Testis (tissue), 5 donors: Measurements from ENCODE around the gene OVOL1. TPM values are rescaled to one million over a fixed set of nuclear protein-coding genes. Genes with fewer than 3 reads are reported as not detected.

ENCODE experiments used
- DNase-seq: peaks from one replicate; pipeline ENCODE4 v3.0.0-alpha.2; 2019
- H3K27ac ChIP-seq, 2 donors: fragments of 200-600 bp; sonication (generic); one replicate each; pipeline ENCODE4 v1.5.1; 2019
- H3K27me3 ChIP-seq: fragments of 200-600 bp; sonication (generic); one replicate; pipeline ENCODE4 v1.5.1; 2019
- H3K36me3 ChIP-seq: fragments of 200-600 bp; sonication (generic); one replicate; pipeline ENCODE4 v1.5.1; 2017; ENCODE audit warnings: low read depth; ENCODE audit errors: missing control alignments
- H3K4me1 ChIP-seq: fragments of 200-600 bp; sonication (generic); one replicate; pipeline ENCODE4 v1.5.1; 2019
- H3K4me3 ChIP-seq, 2 donors: fragments of 200-600 bp; sonication (generic); one replicate each; pipeline ENCODE4 v1.5.1; 2017 to 2019
- H3K9me3 ChIP-seq: fragments of 200-600 bp; sonication (generic); one replicate; pipeline ENCODE4 v1.5.1; 2017
- POLR2A ChIP-seq: fragments of 450-650 bp; IDR thresholded peaks from one replicate; pipeline ENCODE4 v1.6.1; 2017; ENCODE audit warnings: antibody characterized with exemption, mild to moderate bottlenecking, moderate library complexity
- WGBS, 2 donors: methylation state at CpG; one replicate each; pipeline ENCODE4 v1.1.5; 2018; 5-methylcytosine and 5-hydroxymethylcytosine counted together
- intact Hi-C: fragments of 100-400 bp; cut with DNase I; formaldehyde crosslinking; loops from one replicate; pipeline ENCODE4 v1.15.1; 2023; ENCODE audit warnings: low total_unique reads
- long read RNA-seq, 2 donors: transcript quantifications; one replicate each; lab custom pipeline, GENCODE V29; 2026
- polyA plus RNA-seq: library from polyadenylated mRNA; stranded (reverse); fragments of 350-450 nt; fragmentation: Illumina TruSeq; extraction: RNeasy Lipid Tissue Mini Kit (QIAGEN cat#74804); gene quantifications from one replicate; pipeline ENCODE4 v1.2.3, GENCODE V29; 2014; ENCODE audit warnings: low read depth, low replicate concordance; ENCODE audit not compliant: insufficient read depth
- total RNA-seq, 2 donors: library from RNA; depleted of rRNA; stranded (reverse); fragments of >200 nt; gene quantifications; one replicate each; pipeline ENCODE4 v1.2.3, GENCODE V29; 2016
- TF ChIP-seq, protein P1 (sequence below), 3 experiments: fragments of 450-650 bp in 2 of 3; fragments of 200-600 bp in 1 of 3; sonication (generic) in 1 of 3; IDR thresholded peaks; one replicate each; pipeline ENCODE4 v1.5.1; 2016 to 2019; ENCODE audit warnings: antibody characterized with exemption in 3 of 3, mild to moderate bottlenecking in 2 of 3, moderate library complexity in 1 of 3

OVOL1 gene
- total RNA-seq: 10 to 100 TPM; 27.6 to 33.9 TPM
- polyA plus RNA-seq: 72.4 TPM
- long read RNA-seq, donor 1: 0 reads
- long read RNA-seq, donor 2: 0 reads

DNA sequence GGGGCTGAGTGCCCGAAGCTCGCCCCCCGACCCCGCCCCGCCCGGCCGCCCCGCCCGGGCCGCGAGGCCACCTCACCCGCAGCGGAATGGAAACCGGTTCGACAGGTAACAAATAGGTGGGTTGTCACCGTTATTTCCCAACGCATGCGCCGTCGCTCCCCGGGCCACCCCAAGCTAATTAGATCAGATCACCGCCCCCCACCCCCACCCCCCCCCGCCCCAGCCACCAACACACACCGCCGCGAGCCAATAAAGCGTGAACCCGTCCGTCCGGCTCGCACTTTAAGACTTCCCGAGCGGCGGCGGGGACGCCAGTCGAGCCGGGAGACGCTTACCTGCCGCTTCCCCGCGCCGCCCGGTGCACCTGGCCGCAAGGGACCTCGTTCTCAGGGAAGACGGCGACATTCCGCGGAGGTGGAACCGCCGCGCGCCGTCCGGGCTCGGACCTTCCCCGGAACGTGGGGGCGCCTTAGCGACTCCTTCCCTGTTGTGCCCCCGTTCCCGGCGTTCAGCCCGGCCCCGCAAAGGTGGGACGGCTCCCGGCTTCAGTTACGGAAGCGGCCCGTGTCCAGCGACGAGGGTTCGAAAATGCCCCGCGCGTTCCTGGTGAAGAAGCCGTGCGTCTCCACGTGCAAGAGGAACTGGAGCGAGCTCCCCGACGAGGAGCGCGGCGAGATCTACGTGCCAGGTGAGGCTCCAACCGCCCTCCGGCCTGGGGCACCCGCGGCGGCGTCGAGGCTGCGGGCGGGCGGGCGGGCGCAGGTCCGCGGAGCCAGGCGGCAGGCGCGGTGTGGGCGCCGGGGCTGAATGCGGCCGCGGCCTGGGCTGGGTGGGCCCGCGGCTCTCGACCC lies at the start of gene OVOL1:
OVOL1 (plus strand) TSS at position 278 of the 851 bp plus-strand sequence; CDS start at position 589, 311 bp downstream.
- WGBS, 2 donors: 2% methylated on average over 79 of the region's 112 CpGs; no CpG with 5 or more reads in 1 of the 2 donors
- Histone ChIP-seq H3K27me3 (no peaks in the 10 kb centered on the region), H3K9me3 (no peaks in the 10 kb centered on the region), H3K4me1 (no peaks in the 10 kb centered on the region), H3K4me3 (peak within 1 kb of the TSS; percentile 41 to 52), H3K36me3 (no peaks in the 10 kb centered on the region), H3K27ac (peak within 1 kb of the TSS in 1 of 2 donors; percentile 59)
- DNase-seq: peak; percentile 36
- no peak for TF ChIP-seq POLR2A
- TF ChIP-seq, protein P1, sequence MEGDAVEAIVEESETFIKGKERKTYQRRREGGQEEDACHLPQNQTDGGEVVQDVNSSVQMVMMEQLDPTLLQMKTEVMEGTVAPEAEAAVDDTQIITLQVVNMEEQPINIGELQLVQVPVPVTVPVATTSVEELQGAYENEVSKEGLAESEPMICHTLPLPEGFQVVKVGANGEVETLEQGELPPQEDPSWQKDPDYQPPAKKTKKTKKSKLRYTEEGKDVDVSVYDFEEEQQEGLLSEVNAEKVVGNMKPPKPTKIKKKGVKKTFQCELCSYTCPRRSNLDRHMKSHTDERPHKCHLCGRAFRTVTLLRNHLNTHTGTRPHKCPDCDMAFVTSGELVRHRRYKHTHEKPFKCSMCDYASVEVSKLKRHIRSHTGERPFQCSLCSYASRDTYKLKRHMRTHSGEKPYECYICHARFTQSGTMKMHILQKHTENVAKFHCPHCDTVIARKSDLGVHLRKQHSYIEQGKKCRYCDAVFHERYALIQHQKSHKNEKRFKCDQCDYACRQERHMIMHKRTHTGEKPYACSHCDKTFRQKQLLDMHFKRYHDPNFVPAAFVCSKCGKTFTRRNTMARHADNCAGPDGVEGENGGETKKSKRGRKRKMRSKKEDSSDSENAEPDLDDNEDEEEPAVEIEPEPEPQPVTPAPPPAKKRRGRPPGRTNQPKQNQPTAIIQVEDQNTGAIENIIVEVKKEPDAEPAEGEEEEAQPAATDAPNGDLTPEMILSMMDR (IDR thresholded peaks at IDR 0.05): no peak
- intact Hi-C loops: no loop called here

DNA sequence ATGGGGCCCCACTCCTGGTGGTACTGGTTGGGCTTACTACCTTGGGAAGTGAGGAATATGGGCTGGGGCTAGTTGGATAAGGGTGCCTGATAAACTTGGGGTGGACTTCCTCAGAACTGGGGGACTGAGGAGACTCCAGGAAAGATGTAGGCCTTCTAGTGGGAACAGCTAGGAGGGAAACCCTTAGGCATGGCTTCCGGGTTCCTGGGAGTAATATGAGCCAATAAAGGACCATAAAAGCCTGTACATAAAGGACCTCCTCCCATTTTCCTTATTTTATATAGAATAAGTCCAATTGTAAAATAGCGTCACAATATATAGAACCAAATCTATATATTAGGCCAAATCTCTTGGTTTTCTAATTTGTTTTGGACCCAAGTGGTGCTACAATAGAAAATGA lies 47.8 kb upstream of the OVOL1 start:
- H3K9me3 ChIP-seq: no peaks in the 10 kb centered on the region
- no peaks in the 10 kb centered on the region for H3K4me1 ChIP-seq
- DNase-seq: no peak
- no peak overlapping the region for H3K4me3 ChIP-seq
- WGBS, 2 donors: 90 to 93% methylated on average over 2 of the region's 2 CpGs
- intact Hi-C loops: no loop called here
- H3K36me3 ChIP-seq: no peaks in the 10 kb centered on the region
- TF ChIP-seq, protein P1 (IDR thresholded peaks at IDR 0.05): no peak
- no peak for TF ChIP-seq POLR2A
- H3K27me3 ChIP-seq: no peaks in the 10 kb centered on the region
- no peak overlapping the region for H3K27ac ChIP-seq

DNA sequence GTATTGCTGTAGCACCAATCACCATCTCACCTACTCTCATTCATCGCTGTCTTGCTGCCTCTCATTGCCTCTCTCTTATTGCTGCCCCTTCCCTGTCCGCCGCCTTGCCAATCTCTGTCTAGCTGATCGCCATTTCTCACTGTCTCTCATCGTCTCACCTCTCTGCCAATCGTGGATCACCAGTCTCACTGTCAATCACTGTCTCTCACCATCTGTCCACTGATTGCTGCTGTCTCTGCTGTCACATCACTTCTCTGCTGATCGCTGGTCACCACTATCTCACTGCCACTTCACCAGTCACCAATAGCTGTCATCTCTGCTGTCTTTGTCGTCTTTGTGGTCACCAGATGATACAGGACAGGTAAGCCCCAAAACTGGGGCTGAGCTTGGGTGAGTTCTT lies 45.7 kb upstream of the OVOL1 start:
- DNase-seq: no peak
- 73 to 76% methylated on average over 8 of the region's 8 CpGs for WGBS, 2 donors
- Histone ChIP-seq H3K4me1 (no peaks in the 10 kb centered on the region), H3K27ac (no peak overlapping the region), H3K4me3 (no peak overlapping the region), H3K9me3 (no peaks in the 10 kb centered on the region), H3K27me3 (no peaks in the 10 kb centered on the region), H3K36me3 (no peaks in the 10 kb centered on the region)
- intact Hi-C loops: no loop called here
- TF ChIP-seq POLR2A: no peak
- TF ChIP-seq, protein P1 (IDR thresholded peaks at IDR 0.05): no peak

DNA sequence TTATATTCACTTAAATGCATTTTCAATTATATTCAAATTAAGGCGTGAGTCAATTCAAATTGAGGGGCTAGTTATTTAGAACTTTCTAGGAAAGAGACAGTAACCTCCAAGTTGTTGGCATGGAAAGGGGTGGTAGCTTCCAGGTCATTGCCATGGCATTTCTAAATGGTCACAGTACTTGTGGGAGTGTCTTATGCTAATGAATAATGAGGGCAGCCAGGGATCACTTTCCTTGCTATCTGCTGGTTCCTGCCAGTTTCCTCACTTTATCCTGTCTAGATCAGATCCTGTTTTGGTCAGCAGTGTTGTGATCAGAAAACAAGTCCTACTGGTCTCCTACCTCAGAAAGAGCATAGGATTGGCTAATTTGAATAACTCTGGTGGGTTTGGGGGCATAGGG lies 44.5 kb upstream of the OVOL1 start:
- Histone ChIP-seq H3K27me3 (no peaks in the 10 kb centered on the region), H3K9me3 (no peaks in the 10 kb centered on the region), H3K27ac (no peak overlapping the region), H3K4me1 (no peaks in the 10 kb centered on the region), H3K36me3 (no peaks in the 10 kb centered on the region), H3K4me3 (no peak overlapping the region)
- TF ChIP-seq POLR2A: no peak
- TF ChIP-seq, protein P1 (IDR thresholded peaks at IDR 0.05): no peak
- intact Hi-C loops: no loop called here
- DNase-seq: no peak
- WGBS, 2 donors: 81 to 91% methylated on average over 1 of the region's 1 CpG
